ENCODE data around the gene PLG.
"Not testable (repeated sequence)": the region's sequence is repeated elsewhere in the genome, so short reads cannot be mapped to it uniquely, and the experiment has no call there.

The PLG gene

DNA sequence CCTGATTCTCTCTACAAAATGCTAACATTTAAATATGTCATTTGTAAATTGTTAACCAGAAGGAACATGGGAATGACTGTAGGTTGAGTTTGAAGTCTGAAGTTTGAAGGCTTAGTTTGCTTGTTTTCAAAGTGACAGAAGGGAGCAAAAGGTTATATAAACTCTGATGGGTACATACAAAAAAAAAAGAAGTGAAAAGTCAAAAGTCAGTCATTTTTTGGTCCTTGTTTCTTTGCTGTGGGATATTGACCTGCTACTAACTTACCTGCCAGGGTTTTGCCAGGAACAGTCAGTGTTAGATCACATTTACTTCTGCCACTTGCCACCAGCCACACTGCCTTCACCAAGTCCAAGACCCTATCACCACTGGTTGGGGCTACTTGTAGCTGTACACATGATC, 6.9 kb downstream of the PLG start:
- not testable (repeated sequence) for DNase-seq

DNA sequence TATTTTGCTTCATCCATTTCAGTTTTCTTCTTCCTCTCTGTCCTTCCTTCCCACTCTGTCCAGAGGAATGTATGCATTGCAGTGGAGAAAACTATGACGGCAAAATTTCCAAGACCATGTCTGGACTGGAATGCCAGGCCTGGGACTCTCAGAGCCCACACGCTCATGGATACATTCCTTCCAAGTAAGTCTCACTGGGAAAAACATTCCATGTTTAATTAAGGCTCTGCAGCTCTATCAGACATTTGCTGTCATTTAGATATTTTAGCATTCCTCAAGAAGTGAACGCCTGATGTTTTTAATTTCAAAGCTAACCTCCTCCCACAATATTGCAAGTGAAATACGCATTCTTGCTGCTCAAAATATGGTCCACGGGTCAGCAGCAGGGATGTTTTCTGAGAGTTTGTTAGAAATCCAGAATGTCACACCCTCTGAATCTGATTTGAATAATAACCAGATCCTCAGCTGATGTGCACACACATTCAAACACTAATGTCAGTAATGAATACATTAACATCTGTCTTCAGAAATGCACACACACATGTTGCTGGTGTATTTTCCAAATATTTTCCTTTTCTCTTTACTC, 12.8 kb downstream of the PLG start:
- DNase-seq, result no peak

- DNase-seq, result no peak
Observed at GRCh38 chr6:160730911-160731310, 28.9 kb downstream of the PLG start.

DNA sequence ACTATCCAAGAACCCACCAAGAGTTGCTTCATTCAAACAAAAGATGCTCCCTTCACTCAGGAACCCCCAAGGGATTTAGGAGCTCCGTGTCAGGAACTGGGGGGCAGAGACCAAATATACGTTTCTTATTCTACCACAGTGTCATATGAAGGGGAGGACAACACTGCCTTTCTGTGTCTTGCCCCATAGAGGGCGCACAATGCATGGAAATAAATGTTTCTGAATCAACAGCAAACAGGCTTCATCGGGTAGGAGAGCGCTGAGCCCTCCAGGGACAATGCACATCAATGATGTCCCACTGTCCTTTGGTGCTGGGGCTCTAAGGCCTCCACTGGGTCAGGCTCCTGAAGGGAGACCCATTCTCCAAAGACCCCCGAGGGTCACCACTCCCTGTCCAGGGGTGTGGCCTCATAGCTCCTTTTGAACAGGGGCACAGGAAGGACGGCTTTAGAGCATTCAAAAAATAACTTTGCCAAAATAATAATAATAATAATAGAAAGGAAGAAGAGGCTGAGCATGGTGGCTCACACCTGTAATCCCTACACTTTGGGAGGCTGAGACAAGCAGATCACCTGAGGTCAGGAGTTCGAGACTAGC, 31.1 kb downstream of the PLG start:
- peak; percentile 43 for DNase-seq

- no peak for DNase-seq
Observed at GRCh38 chr6:160734627-160735026, 32.6 kb downstream of the PLG start.

- no peak for DNase-seq
Observed at GRCh38 chr6:160735523-160735922, 33.5 kb downstream of the PLG start.

GRCh38 chr6:160737934-160738333, 35.9 kb downstream of the PLG start:
- DNase-seq, result no peak

DNA sequence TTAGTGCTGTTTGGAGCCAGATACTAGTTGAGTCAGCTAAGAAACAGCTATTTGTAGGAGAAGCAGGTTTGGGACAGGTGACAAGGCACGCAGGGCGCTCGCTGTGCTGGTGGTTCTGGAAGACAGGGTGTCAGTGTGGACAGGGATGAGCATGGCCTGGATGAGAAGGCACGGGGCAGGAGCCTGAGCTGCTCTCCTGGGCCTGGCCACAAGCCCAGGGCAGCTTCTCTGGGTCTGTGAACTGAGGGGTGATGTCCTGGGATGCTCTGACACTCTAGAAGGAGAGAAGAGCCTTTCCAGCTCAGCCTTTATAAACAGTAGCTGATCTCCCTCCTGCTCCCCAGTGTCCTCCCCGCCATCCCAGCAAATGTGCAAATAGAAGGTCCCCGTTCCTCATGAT, 37.9 kb downstream of the PLG start:
- DNase-seq, result no peak

DNA sequence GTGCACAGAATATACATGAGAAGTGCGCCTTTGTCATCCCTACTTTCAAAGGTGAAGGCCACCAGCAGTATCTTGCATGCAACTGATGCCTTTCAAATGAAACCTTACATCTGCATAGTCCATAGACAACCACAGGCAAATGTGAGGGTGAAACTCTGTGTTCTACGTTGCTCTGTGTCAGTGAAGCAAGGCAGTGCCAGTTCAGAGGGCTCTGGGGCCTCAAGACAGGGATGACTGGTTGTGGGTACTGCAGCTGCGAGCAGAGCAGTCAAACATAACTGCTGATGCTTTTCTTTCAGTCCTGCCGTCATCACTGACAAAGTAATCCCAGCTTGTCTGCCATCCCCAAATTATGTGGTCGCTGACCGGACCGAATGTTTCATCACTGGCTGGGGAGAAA, 39.0 kb downstream of the PLG start:
- not testable (repeated sequence) for DNase-seq

DNA sequence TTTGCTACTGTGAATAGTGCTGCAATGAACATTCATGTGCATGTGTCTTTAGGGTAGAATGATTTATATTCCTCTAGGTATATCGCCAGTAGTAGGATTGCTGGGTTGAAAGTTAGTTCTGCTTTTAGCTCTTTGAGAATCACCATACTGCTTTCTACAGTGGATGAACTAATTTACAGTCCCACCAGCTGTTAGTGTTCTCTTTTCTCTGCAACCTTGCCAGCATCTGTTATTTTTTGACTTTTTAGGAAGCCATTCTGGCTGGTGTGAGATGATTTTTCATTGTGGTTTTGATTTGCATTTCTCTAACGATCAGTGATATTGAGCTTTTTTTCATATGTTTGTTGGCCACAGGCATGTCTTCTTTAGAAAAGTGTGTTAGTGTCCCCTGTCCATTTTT, 40.0 kb downstream of the PLG start:
- no peak for DNase-seq

- no peak for DNase-seq
Observed at GRCh38 chr6:160750276-160750689, 48.2 kb downstream of the PLG start.

GRCh38 chr6:160753211-160753610, 51.2 kb downstream of the PLG start:
- DNase-seq, result not testable (repeated sequence)

DNA sequence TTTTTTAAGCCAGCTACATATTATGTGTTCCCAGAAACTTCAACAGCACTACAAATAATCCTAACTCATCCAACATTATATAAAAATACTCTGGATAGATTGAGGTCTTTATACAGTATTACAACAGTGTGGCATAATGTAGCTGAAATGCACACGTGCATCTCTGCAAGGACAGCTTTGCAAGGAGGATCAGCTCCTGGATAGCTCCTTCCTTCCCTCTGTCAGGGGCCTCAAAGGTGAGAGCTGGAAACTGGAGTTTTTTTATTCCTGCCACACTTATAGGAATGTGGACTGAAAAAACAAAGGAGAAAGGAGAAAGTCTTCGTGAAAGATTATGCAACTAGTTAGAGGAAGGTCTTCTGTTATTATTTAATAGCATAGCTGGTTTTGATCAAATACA, 53.1 kb downstream of the PLG start:
- DNase-seq, result no peak

GRCh38 chr6:160756021-160756420, 54.0 kb downstream of the PLG start:
- DNase-seq, result no peak

- no peak for DNase-seq
Observed at GRCh38 chr6:160756871-160757270, 54.8 kb downstream of the PLG start.

GRCh38 chr6:160764847-160765246, 62.8 kb downstream of the PLG start:
- no peak for DNase-seq

GRCh38 chr6:160765412-160765811, 63.4 kb downstream of the PLG start:
- DNase-seq, result no peak

DNA sequence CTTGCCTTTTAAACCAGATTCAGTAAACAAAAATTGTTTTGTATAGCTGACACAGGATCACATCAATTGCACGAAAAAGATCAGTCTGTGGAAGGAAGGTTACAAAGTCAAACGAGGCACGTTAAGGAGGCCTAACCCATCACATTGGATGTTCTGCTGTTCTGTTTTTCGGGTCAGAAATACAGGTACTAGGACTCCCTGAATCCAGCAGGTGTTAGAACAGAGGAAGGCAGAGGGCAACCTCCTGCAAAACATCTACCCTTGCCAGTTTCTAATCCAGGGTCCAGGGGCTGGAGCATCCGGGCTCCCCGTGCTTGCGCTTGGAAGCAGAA, 64.6 kb downstream of the PLG start:
- DNase-seq, result no peak

GRCh38 chr6:160766989-160767646, 65.1 kb downstream of the PLG start:
- DNase-seq, result peak; percentile 49

- DNase-seq, result no peak
Observed at GRCh38 chr6:160767647-160768019, 65.6 kb downstream of the PLG start.

GRCh38 chr6:160768101-160768500, 66.1 kb downstream of the PLG start:
- DNase-seq, result no peak

DNA sequence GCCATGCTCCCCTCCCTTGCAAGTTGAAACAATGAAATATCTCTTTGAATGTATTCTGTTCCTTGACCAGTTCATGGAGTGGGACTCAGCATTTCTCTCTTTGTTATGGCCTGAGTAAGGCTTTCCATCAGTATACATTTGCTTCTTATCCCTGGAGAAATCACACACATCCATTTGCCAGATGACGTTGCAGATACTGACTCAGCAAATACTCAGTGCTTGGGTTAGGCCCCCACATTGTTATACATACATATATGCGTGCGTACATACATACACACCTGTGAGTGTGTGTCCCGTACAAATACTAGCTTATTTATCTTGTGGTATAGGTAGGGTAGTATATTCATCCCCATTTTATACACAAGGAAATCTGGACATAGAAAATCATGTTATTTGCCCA, 72.4 kb downstream of the PLG start:
- DNase-seq, result no peak

DNA sequence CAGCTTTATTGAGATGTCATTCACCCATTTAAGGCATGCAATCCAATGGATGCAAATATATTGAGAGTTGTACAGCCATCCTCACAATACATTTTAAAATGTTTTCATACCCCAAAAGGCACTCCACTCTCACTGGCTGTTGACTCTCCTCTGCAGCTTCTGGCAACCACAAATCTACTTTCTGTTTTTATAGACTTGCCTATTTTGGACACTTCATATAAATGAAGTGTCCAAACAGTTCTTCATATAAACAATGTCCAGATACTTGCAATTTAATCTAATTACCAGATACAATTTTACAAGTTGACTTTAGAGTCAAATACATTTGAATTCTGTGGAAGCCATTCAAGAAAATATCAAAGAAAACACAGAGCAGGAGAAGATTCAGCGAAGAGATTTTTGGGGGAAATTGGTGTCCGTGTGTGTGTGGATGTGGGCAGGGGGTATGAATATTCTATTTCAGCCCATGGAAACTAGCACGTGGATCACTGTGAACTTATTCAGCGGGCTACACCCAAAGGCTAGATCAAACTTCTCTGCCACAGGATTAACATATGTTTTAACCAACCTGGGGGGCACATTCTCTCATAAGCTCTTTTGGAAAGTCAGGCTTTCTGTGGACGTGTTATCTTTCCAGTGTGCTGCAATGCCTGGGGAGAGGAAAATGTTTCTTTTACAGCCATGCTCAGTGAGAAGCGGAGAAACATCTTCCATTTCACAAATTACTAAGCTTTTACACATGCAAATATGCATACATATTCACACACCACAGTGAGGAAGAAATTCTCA, 73.9 kb downstream of the PLG start:
- no peak for DNase-seq

DNA sequence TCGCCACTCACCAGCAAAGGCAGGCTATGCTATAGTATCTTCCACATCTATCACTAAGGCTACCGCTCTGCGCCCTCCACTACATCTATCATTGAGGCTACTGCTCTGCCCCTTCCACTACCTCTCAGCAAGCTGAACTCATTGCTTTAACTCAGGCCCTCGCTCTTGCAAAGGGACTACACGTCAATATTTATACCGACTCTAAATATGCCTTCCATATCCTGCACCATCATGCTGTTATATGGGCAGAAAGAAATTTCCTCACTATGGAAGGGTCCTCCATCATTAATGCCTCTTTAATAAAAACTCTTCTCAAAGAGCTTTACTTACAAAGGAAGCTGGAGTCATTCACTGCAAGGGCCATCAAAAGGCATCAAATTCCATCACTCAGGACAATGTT, 77.1 kb downstream of the PLG start:
- DNase-seq, result not testable (repeated sequence)
